GM18907 (cell line): ENCODE results near the gene SCAPER.
"Not testable (repeated sequence)": the region's sequence is repeated elsewhere in the genome, so short reads cannot be mapped to it uniquely, and the experiment has no call there.

Source experiments
- ATAC-seq: cut with Tn5 transposase; IDR thresholded peaks from one replicate; pipeline ENCODE4 v1.9.1; 2021; ENCODE audit warnings: mild to moderate bottlenecking, moderate library complexity; ENCODE audit not compliant: unreplicated experiment

SCAPER gene

GRCh38 chr15:76298986-76299385 is 606.2 kb downstream of the SCAPER start:
- no peak for ATAC-seq

DNA sequence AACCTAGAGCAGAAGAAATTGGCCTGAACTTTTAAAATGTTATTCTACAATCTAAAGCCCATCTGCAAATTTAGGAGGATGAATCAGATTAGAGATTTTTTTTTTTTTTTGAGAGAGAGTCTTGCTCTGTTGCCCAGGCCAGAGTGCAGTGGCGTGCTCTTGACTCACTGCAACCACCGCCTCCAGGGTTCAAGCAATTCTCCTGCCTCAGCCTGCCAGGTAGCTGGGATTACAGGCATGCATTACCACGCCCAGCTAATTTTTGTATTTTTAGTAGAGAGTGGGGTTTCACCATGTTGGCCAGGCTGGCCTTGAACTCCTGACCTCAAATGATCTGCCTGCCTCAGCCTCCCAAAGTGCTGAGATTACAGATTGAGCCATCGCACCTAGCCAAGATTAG is 607.2 kb downstream of the SCAPER start:
- ATAC-seq, result not testable (repeated sequence)
